Measurements from ENCODE around the gene LRMDA.
"Not testable (repeated sequence)": the region's sequence is repeated elsewhere in the genome, so short reads cannot be mapped to it uniquely, and the experiment has no call there.

Gene LRMDA

GRCh38 chr10:76583711-76584161 is 1152.3 kb downstream of the LRMDA start:
- no CpG with 5 or more reads among the region's 3 CpGs for WGBS (ENCODE audit: insufficient coverage, insufficient read length)
- H3K36me3 ChIP-seq (ENCODE audit: control insufficient read depth, insufficient read depth, low read length), result no peaks in the 10 kb centered on the region
- H3K4me3 ChIP-seq (ENCODE audit: low read length), result no peak overlapping the region
- H3K27me3 ChIP-seq (ENCODE audit: control insufficient read depth, insufficient read depth, low read length), result no peaks in the 10 kb centered on the region
- no peaks in the 10 kb centered on the region for H3K9me3 ChIP-seq (ENCODE audit: control insufficient read depth, insufficient read depth, low read length)
- no peak overlapping the region for H3K27ac ChIP-seq (ENCODE audit: low read length)
- H3K4me1 ChIP-seq (ENCODE audit: control insufficient read depth, insufficient read depth, low read length), result no peaks in the 10 kb centered on the region
- DNase-seq (ENCODE audit: low read depth, low spot score), result no peak

GRCh38 chr10:76584466-76584865 is 1153.0 kb downstream of the LRMDA start:
- not testable (repeated sequence) for DNase-seq (ENCODE audit: low read depth, low spot score); H3K27me3 ChIP-seq (ENCODE audit: control insufficient read depth, insufficient read depth, low read length); H3K9me3 ChIP-seq (ENCODE audit: control insufficient read depth, insufficient read depth, low read length); H3K4me1 ChIP-seq (ENCODE audit: control insufficient read depth, insufficient read depth, low read length); H3K36me3 ChIP-seq (ENCODE audit: control insufficient read depth, insufficient read depth, low read length); H3K27ac ChIP-seq (ENCODE audit: low read length); H3K4me3 ChIP-seq (ENCODE audit: low read length)
- no CpG with 5 or more reads among the region's 9 CpGs for WGBS (ENCODE audit: insufficient coverage, insufficient read length)

All from iPS DF 6.9 (cell line).